Measurements from ENCODE around the gene RCL1. TPM values are rescaled to one million over a fixed set of nuclear protein-coding genes. Genes with fewer than 3 reads are reported as not detected.
"Not testable (repeated sequence)": the region's sequence is repeated elsewhere in the genome, so short reads cannot be mapped to it uniquely, and the experiment has no call there.

RCL1 gene
- polyA plus RNA-seq, 3 donors = 17.2 to 22.1 (median 17.9) TPM

DNA sequence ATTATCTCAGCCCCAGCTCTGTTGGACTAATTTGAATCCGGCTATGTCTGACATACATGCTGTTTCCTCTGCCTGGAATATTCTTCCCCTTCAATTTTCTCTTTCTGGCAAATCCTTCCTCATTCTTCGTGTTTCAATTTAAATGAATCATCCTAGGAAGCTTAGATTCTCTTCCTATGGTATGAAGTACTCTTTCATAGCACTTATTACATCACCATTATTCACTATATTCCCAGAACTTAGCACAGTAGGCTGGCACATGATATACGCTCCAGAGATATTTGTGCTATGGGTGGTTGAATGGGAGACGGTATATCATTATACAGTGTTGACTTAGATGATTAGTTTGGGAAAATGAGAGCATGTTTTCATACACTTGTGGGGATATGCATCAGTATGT lies 101.3 kb downstream of the RCL1 start:
- DNase-seq (ENCODE audit: extremely low read depth in 1 of 11, low read depth in 9 of 11, low spot score in 4 of 11) = no peak

DNA sequence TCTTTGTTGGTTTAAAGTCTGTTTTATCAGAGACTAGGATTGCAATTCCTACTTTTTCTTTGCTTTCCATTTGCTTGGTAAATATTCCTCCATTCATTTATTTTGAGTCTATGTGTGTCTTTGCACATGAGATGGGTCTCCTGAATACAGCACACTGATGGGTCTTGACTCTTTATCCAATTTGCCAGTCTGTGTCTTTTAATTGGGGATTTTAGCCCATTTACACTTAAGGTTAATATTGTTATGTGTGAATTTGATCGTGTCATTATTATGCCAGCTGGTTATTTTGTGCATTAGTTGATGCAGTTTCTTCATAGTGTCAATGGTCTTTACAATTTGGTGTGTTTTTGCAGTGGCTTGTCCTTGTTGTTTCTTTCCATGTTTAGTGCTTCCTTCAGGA lies 107.1 kb downstream of the RCL1 start:
- DNase-seq (ENCODE audit: extremely low read depth in 1 of 11, low read depth in 9 of 11, low spot score in 4 of 11) = not testable (repeated sequence)

DNA sequence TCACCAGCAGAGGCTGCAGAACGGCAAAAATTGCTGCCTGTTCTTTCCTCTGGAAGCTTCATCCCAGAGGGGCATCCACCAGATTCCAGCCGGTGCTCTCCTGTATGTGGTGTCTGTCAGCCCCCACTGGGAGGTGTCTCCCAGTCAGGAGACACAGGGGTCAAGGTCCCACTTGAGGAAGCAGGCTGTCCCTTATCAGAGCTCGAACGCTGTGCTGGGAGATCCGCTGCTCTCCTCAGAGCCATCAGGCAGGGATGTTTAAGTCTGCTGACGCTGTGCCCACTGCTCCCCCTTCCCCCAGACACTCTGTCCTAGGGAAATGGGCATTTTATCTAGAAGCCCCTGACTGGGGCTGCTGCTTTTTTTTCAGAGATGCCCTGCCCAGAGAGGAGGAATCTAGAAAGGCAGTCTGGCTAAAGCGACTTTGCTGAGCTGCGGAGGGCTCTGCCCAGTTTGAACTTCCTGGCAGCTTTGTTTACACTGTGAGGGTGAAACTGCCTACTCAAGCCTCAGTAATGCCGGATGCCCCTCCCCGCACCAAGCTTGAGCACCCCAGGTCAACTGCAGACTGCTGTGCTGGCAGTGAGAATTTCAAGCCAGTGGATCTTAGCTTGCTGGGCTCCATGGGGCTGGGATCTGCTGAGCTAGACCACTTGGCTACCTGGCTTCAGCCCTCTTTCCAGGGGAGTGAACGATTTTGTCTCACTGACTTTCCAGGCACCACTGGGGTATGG lies 108.8 kb downstream of the RCL1 start:
- not testable (repeated sequence) for DNase-seq (ENCODE audit: extremely low read depth in 1 of 11, low read depth in 9 of 11, low spot score in 4 of 11)

DNA sequence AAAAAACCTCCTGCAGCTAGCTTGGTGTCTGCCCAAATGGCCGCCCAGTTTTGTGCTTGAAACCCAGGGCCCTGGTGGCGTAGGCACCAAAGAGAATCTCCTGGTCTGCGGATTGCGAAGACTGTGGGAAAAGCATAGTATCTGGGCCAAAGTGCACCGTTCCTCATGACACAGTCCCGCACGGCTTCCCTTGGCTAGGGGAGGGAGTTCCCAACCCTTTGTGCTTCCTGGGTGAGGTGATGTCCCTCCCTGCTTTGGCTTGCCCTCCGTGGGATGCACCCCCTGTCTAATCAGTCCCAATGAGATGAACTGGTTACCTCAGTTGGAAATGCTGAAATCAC lies 109.4 kb downstream of the RCL1 start:
- DNase-seq (ENCODE audit: extremely low read depth in 1 of 11, low read depth in 9 of 11, low spot score in 4 of 11) = no peak

DNA sequence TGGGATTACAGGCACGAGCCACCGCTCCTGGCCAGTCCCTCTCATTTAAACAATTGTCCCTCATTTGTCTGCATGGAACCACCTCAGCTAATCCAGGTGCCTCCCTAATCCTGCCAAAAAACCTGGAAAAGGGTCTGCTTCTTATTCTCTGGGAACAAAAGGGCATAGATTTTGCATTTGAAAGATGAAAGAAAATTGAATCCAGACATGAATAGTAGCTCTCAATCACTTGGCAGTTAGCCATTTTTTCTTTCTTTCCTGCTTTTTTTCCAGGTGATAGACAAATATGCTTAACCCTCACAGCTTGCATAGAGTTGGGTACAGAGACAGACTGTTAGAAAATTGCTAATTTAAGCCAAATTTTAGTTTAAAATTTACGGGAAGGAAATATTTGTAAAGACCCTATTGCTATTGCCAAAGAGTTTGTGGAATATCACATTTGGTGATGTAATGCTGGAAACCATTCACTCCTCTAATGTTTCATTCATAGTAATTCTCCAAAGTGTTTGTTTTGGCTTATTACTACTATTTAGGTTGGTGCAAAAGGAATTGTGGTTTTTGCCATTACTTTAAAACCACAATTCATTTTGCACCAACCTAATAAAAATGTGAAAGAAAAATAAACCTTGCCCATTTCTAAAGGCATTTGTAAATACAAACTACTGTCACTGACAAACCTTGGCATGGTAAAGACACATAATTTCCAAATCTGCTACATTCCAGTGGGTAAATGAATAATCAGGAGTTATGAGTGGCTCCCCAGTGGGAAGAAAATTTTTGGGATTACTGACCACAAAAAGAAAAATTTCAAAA lies 111.8 kb downstream of the RCL1 start:
- no peak for DNase-seq (ENCODE audit: extremely low read depth in 1 of 11, low read depth in 9 of 11, low spot score in 4 of 11)

DNA sequence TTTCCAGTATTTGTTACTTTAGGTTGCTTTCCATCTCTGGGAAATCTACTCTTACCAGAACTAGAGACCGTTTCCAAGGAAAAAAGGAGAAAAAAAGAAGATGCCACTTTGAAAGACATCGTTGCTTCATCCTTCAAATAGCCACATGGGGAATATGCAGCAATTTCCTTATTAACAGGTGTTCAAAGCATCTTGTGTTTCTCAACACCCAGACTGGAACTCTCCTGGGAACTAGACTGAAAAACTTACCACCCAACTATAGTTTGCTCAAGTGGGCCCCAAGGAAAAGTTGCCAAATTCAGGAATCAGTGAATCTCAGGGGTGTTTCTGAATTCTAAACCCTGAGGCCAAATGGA lies 112.4 kb downstream of the RCL1 start:
- DNase-seq (ENCODE audit: extremely low read depth in 1 of 11, low read depth in 9 of 11, low spot score in 4 of 11) = no peak

Other genes with a start within 250 kb of the RCL1 start
- 10 to 100 TPM; 15.3 to 18.4 (median 16.1) TPM for gene PLPP6, start 130.7 kb upstream of the RCL1 start, polyA plus RNA-seq (ENCODE audit: insufficient read length in 3 of 3)
- gene SPATA6L, start 126.5 kb upstream of the RCL1 start, polyA plus RNA-seq (ENCODE audit: insufficient read length in 3 of 3) = 1 to 10 TPM; 2.5 to 5.5 (median 2.8) TPM
- 10 to 100 TPM; 18.2 to 20.4 (median 19.7) TPM for gene CDC37L1, start 113.4 kb upstream of the RCL1 start, polyA plus RNA-seq (ENCODE audit: insufficient read length in 3 of 3)
- 100 to 1,000 TPM in 2 of 3 donors, 10 to 100 TPM in 1; 84.4 to 120 (median 104) TPM for gene AK3, start 51.7 kb upstream of the RCL1 start, polyA plus RNA-seq (ENCODE audit: insufficient read length in 3 of 3)
- gene JAK2, start 192.3 kb downstream of the RCL1 start, polyA plus RNA-seq (ENCODE audit: insufficient read length in 3 of 3) = 10 to 100 TPM; 11.9 to 14.6 (median 13.4) TPM

Measured in renal cortex interstitium (tissue), 11 donors.